Thymus (tissue), 11 donors: ENCODE data around the gene MLKL. TPM values are rescaled to one million over a fixed set of nuclear protein-coding genes. Genes with fewer than 3 reads are reported as not detected.

Source experiments
- DNase-seq, 9 donors: peaks; one replicate each; pipeline ENCODE4 v3.0.0-alpha.2; 2013; ENCODE audit warnings: low spot score in 9 of 9, low read depth in 6 of 9, missing footprints in 1 of 9
- H3K27ac ChIP-seq, 2 donors: one replicate each; pipeline ENCODE4 v1.5.1; 2013; ENCODE audit warnings: control low read depth in 1 of 2, low read depth in 1 of 2, low read length in 1 of 2, mild to moderate bottlenecking in 1 of 2, moderate library complexity in 1 of 2
- H3K27me3 ChIP-seq, 2 donors: one replicate each; pipeline ENCODE4 v1.5.1; 2013; ENCODE audit warnings: low read length in 1 of 2; ENCODE audit not compliant: control insufficient read depth in 2 of 2, insufficient read depth in 1 of 2
- H3K36me3 ChIP-seq, 2 donors: one replicate each; pipeline ENCODE4 v1.5.1; 2013; ENCODE audit warnings: low read length in 1 of 2, mild to moderate bottlenecking in 1 of 2, moderate library complexity in 1 of 2; ENCODE audit not compliant: control insufficient read depth in 2 of 2, insufficient read depth in 2 of 2
- H3K4me1 ChIP-seq, 2 donors: one replicate each; pipeline ENCODE4 v1.5.1; 2013; ENCODE audit warnings: low read length in 2 of 2; ENCODE audit not compliant: control insufficient read depth in 2 of 2, insufficient read depth in 2 of 2
- H3K4me3 ChIP-seq, 2 donors: one replicate each; pipeline ENCODE4 v1.5.1; 2013; ENCODE audit warnings: low read length in 2 of 2, control low read depth in 1 of 2, mild to moderate bottlenecking in 1 of 2
- H3K9me3 ChIP-seq, 2 donors: one replicate each; pipeline ENCODE4 v1.5.1; 2013; ENCODE audit warnings: low read length in 1 of 2, mild to moderate bottlenecking in 1 of 2; ENCODE audit not compliant: control insufficient read depth in 2 of 2, insufficient read depth in 1 of 2
- WGBS: extraction: QIAGEN DNeasy Blood & Tissue Kit; methylation state at CpG from one replicate; pipeline ENCODE4 v1.1.7; 2013; 5-methylcytosine and 5-hydroxymethylcytosine counted together
- polyA plus RNA-seq: library from polyadenylated mRNA; stranded (reverse); fragments of 200-250 nt; gene quantifications from one replicate; pipeline ENCODE4 v1.2.3, GENCODE V29; 2013
- total RNA-seq: library from RNA; stranded (reverse); fragments of 120-200 nt; gene quantifications from one replicate; pipeline ENCODE4 v1.2.4, GENCODE V29; 2013
- donor health status: healthy.

MLKL gene
- total and polyA plus RNA-seq, 2 donors, result 11.2 to 34.4 TPM

DNA sequence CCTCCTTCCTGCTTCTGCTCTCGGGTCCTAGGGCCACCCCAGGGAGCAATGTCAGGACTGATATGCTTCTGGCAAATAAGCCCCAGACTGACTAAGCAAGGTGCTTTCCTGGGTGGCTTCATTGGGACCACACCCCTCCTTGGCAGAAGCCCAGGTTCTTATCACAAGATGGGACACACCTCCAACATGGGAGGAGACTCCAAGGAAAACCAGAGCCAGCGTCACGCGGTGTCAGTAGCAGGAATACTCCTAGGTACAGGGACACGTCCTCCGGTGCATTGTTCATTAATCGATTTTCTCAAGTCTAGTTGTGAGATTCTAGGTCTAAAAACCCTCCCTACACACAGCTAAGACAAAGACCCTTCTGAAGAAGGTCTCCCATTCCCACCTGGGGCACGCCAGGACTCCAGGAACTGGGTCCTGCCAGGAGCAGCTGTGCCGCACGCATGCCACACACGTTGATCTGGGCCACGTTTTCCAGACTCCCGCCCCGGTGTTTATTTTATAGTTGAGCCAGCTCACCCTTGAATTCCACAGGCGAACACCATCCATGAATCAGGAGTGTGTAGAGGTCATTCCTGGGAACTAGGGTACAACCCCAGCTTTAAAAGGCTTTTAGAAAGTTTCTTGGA is 43.1 kb upstream of the MLKL start:
- Histone ChIP-seq H3K4me1 (peaks cover 12 to 39% of the 10 kb centered on the region in 2 donors), H3K9me3 (no peaks in the 10 kb centered on the region), H3K36me3 (peaks cover 0 to 2% of the 10 kb centered on the region in 2 donors), H3K4me3 (no peak overlapping the region), H3K27me3 (no peaks in the 10 kb centered on the region), H3K27ac (peak overlapping the region in 1 of 2 donors; percentile 34)
- WGBS, result 85% methylated on average over 15 of the region's 15 CpGs
- DNase-seq, result no peak

GRCh38 chr16:74743045-74743667 is 42.5 kb upstream of the MLKL start:
- Histone ChIP-seq H3K36me3 (peaks cover 4 to 6% of the 10 kb centered on the region in 2 donors), H3K27me3 (no peaks in the 10 kb centered on the region), H3K4me3 (no peak overlapping the region), H3K9me3 (no peaks in the 10 kb centered on the region), H3K4me1 (peaks cover 12 to 41% of the 10 kb centered on the region in 2 donors), H3K27ac (peak overlapping the region in 1 of 2 donors; percentile 34)
- 91% methylated on average over 8 of the region's 8 CpGs for WGBS
- DNase-seq, result no peak

DNA sequence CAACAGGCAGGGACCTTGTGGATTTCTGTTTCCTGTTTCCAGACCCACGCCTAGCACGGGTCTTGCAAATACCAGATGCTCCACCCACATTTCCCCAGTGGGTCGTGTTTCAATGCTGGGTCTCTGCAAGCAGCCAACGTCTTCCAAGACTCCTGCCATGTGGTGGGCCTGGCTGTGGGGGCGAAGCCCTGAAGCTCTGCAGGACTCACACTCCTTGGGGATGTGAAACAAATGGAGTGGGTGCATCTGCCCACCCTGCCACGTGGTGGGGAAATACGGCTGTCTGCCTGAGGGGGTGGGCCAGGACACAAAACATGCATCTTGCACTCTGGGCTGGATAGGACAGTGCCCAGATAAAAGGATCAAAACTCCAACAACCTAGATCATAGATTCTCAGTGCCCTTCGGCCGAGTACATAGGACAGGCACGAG is 41.4 kb upstream of the MLKL start:
- WGBS, result 63% methylated on average over 10 of the region's 10 CpGs
- H3K36me3 ChIP-seq, result peaks cover 4 to 6% of the 10 kb centered on the region in 2 donors
- no peaks in the 10 kb centered on the region for H3K27me3 ChIP-seq
- no peak overlapping the region for H3K27ac ChIP-seq
- no peak for DNase-seq
- H3K9me3 ChIP-seq, result no peaks in the 10 kb centered on the region
- H3K4me3 ChIP-seq, result no peak overlapping the region
- peaks cover 18 to 48% of the 10 kb centered on the region in 2 donors for H3K4me1 ChIP-seq

DNA sequence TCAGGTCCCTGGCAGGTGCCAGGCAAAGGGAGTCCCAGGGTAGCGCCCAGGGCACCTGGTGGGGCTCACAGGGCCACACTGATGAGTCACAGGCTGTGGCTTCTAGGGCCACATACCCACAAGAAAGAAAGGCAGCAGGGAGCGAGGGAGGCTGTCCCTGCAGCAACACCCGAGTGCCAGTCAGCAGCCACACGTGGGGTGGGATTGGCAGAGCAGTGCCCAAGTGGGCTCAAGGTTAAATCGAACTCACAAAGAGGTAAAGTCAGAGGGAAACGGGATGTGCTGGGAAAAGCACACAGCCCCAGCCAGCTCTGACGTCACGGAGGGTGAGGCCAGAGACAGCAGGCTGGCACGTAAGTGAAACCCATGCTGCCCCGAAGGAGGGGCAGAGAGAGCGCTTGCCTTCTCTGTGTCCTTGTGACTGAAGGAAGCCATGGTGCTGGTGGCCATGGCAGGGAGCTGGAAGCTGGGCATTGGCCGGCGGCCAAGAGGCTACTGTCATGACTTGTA is 40.2 kb upstream of the MLKL start:
- Histone ChIP-seq H3K9me3 (no peaks in the 10 kb centered on the region), H3K4me3 (no peak overlapping the region), H3K27ac (no peak overlapping the region), H3K36me3 (peaks cover 4 to 6% of the 10 kb centered on the region in 2 donors), H3K4me1 (peaks cover 29 to 60% of the 10 kb centered on the region in 2 donors), H3K27me3 (no peaks in the 10 kb centered on the region)
- 74% methylated on average over 13 of the region's 13 CpGs for WGBS
- no peak for DNase-seq

- Histone ChIP-seq H3K9me3 (no peaks in the 10 kb centered on the region), H3K27me3 (no peaks in the 10 kb centered on the region), H3K36me3 (peaks cover 4 to 6% of the 10 kb centered on the region in 2 donors), H3K4me1 (peaks cover 37 to 73% of the 10 kb centered on the region in 2 donors), H3K4me3 (no peak overlapping the region), H3K27ac (no peak overlapping the region)
- 97% methylated on average over 6 of the region's 6 CpGs for WGBS
- DNase-seq, result no peak
Observed at GRCh38 chr16:74739275-74739674, 38.6 kb upstream of the MLKL start.

DNA sequence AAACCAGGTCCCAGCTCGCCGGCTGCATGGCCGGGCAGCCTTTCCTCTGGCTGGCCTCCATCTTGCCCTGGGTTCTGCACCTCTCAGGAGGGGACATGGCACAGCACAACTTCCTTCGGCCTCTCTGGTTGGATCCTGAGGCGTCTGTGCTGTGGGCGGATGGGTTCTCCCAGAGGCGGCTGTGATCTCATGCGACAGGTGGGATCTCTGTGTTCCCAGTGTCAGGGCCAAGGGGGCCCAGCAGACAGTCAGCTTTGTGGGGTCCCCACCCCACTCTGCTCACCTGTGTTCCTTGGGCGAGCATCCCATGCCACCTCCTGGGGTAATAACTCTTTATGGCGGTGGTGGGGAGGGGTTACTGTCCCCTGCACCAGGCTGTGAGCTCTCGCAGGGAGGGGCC is 38.2 kb upstream of the MLKL start:
- peaks cover 40 to 78% of the 10 kb centered on the region in 2 donors for H3K4me1 ChIP-seq
- no peak for DNase-seq
- peaks cover 4 to 6% of the 10 kb centered on the region in 2 donors for H3K36me3 ChIP-seq
- no peak overlapping the region for H3K4me3 ChIP-seq
- no peaks in the 10 kb centered on the region for H3K27me3 ChIP-seq
- H3K27ac ChIP-seq, result no peak overlapping the region
- H3K9me3 ChIP-seq, result no peaks in the 10 kb centered on the region
- 97% methylated on average over 11 of the region's 11 CpGs for WGBS

GRCh38 chr16:74738113-74738541 is 37.5 kb upstream of the MLKL start:
- no peak overlapping the region for H3K27ac ChIP-seq
- no peak for DNase-seq
- H3K9me3 ChIP-seq, result peaks cover 0 to 2% of the 10 kb centered on the region in 2 donors
- H3K4me3 ChIP-seq, result no peak overlapping the region
- H3K4me1 ChIP-seq, result peaks cover 41 to 78% of the 10 kb centered on the region in 2 donors
- H3K27me3 ChIP-seq, result no peaks in the 10 kb centered on the region
- H3K36me3 ChIP-seq, result peaks cover 4 to 6% of the 10 kb centered on the region in 2 donors
- WGBS, result 65% methylated on average over 10 of the region's 10 CpGs

DNA sequence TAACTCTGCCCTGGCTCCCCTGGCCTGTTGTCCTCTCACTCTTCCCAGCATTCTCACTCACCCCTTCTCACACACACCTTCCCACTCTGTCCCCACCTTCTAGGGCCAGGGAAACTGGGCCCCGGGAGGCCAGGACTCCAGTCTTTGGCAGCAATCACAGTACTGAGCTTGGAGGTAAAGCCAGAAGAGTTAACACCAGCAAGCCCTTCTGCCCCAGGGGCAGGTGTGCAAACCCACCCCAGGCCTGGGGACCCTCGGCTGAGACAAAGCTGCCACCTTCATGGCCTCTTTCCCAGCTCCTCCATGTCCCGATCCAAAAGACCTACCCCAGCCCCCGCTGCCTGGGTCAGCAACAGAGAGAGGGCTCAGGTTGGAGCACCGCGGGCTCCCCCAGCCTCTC is 36.9 kb upstream of the MLKL start:
- Histone ChIP-seq H3K4me1 (peaks cover 44 to 80% of the 10 kb centered on the region in 2 donors), H3K27ac (peak overlapping the region in 1 of 2 donors; percentile 24), H3K27me3 (no peaks in the 10 kb centered on the region), H3K9me3 (peaks cover 0 to 6% of the 10 kb centered on the region in 2 donors), H3K36me3 (peaks cover 4 to 6% of the 10 kb centered on the region in 2 donors), H3K4me3 (no peak overlapping the region)
- no peak for DNase-seq
- 90% methylated on average over 6 of the region's 6 CpGs for WGBS

GRCh38 chr16:74736531-74737157 is 36.0 kb upstream of the MLKL start:
- peaks cover 0 to 14% of the 10 kb centered on the region in 2 donors for H3K9me3 ChIP-seq
- 79% methylated on average over 9 of the region's 9 CpGs for WGBS
- no peak for DNase-seq

More at GRCh38 chr16:74736531-74737157, 36.0 kb upstream of the MLKL start:
- H3K27me3 ChIP-seq, result no peaks in the 10 kb centered on the region
- H3K36me3 ChIP-seq, result peaks cover 4 to 6% of the 10 kb centered on the region in 2 donors
- H3K4me1 ChIP-seq, result peaks cover 47 to 84% of the 10 kb centered on the region in 2 donors
- H3K27ac ChIP-seq, result no peak overlapping the region
- no peak overlapping the region for H3K4me3 ChIP-seq
